Kidney (tissue), 14 donors: ENCODE results near the gene HCK. TPM values are rescaled to one million over a fixed set of nuclear protein-coding genes. Genes with fewer than 3 reads are reported as not detected.

Experiments
- DNase-seq, 5 donors: peaks; one replicate each; pipeline ENCODE4 v3.0.0-alpha.2; 2013 to 2020
- FAIRE-seq: peaks from 2 replicates; lab custom pipeline; 2012; peaks lifted over from hg19 to GRCh38; lab: Jason Lieb, UNC
- H3K27ac ChIP-seq, 2 donors: one replicate each; pipeline ENCODE4 v1.7.0; 2013; ENCODE audit warnings: low read depth in 2 of 2, low read length in 2 of 2, inconsistent platforms in 1 of 2
- H3K27me3 ChIP-seq: one replicate; pipeline ENCODE4 v1.7.1; 2013; ENCODE audit warnings: low read length, inconsistent platforms; ENCODE audit not compliant: control insufficient read depth, insufficient read depth
- H3K36me3 ChIP-seq, 3 donors: one replicate each; pipeline versions ENCODE4 v1.7.0 to v1.7.1; 2013; ENCODE audit warnings: low read length in 3 of 3, control low read depth in 1 of 3, inconsistent platforms in 1 of 3; ENCODE audit not compliant: insufficient read depth in 3 of 3, control insufficient read depth in 2 of 3
- H3K4me1 ChIP-seq, 3 donors: one replicate each; pipeline versions ENCODE4 v1.7.0 to v1.7.1; 2013; ENCODE audit warnings: low read length in 3 of 3, inconsistent platforms in 1 of 3, low read depth in 1 of 3; ENCODE audit not compliant: control insufficient read depth in 2 of 3, insufficient read depth in 2 of 3
- H3K4me3 ChIP-seq, 3 donors: one replicate each; pipeline versions ENCODE4 v1.7.0 to v1.8.1; 2013; ENCODE audit warnings: low read length in 3 of 3, control low read depth in 1 of 3, inconsistent platforms in 1 of 3
- H3K9ac ChIP-seq, 3 donors: one replicate each; pipeline versions ENCODE4 v1.7.0 to v1.7.1; 2013; ENCODE audit warnings: low read length in 3 of 3, control low read depth in 1 of 3, inconsistent platforms in 1 of 3
- H3K9me3 ChIP-seq, 3 donors: one replicate each; pipeline versions ENCODE4 v1.7.0 to v1.7.1; 2013; ENCODE audit warnings: low read length in 3 of 3, control low read depth in 1 of 3, inconsistent platforms in 1 of 3; ENCODE audit not compliant: control insufficient read depth in 2 of 3, insufficient read depth in 1 of 3
- CTCF ChIP-seq: IDR thresholded peaks from 3 replicates; pipeline ENCODE4 v1.5.1; 2012; ENCODE audit warnings: mild to moderate bottlenecking, moderate library complexity, borderline replicate concordance; ENCODE audit not compliant: insufficient read depth; ENCODE audit errors: extremely low read depth
- intact Hi-C: fragments of 100-400 bp; cut with DNase I; formaldehyde crosslinking; loops from one replicate; pipeline ENCODE4 v1.11.1; 2022
- polyA plus RNA-seq: library from polyadenylated mRNA; stranded (reverse); fragments of 350-450 nt; fragmentation: Illumina TruSeq; extraction: RNeasy Lipid Tissue Mini Kit (QIAGEN cat#74804); gene quantifications from one replicate; pipeline ENCODE4 v1.2.3, GENCODE V29; 2014; ENCODE audit warnings: low read depth, low replicate concordance; ENCODE audit not compliant: insufficient read depth
- total RNA-seq: library from RNA; stranded (reverse); fragmentation: NEBNext Ultra II Directional; extraction: Animal tissue kit (Norgen Biotek cat#: 25700); gene quantifications from one replicate; pipeline ENCODE4 v1.2.1, GENCODE V29; 2021
- donor health status: control.
- donor health status: control.
- donor health status: control.
- donor health status: control.
- donor health status: control.
- donor health status: DM: yes; HTN: yes; CAD: no.
- donor health status: Normal renal cell carcinoma (clear cell type).

Gene HCK
- total and polyA plus RNA-seq, 2 donors from 2014 or later, result 3.9 to 24.0 TPM

DNA sequence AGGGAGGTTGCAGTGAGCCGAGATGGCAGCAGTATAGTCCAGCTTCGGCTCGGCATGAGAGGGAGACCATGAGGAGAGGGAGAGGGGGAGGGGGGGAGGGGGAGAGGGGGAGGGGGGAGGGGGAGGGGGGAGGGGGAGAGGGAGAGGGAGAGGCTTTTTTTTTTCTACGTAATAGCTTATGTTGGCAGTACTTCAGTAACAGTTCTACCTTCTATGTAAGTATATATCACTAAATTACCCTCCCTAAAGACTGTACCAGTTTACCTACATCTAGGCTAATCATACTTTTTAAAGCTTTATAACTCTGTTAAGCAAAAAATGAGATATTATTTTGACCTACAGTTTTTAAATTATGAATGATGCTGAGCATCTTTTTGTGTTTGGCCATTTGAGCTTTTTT is 71.0 kb downstream of the HCK start:
- H3K27me3 ChIP-seq, result no peaks in the 10 kb centered on the region
- no peak for FAIRE-seq
- H3K9me3 ChIP-seq, result no peaks in the 10 kb centered on the region
- peaks cover 0 to 3% (median 0%) of the 10 kb centered on the region in 3 donors for H3K36me3 ChIP-seq
- H3K4me3 ChIP-seq, result no peak overlapping the region
- intact Hi-C loops, result no loop called here
- no peak for TF ChIP-seq CTCF
- no peak overlapping the region for H3K27ac ChIP-seq
- H3K4me1 ChIP-seq, result peaks cover 0 to 7% (median 3%) of the 10 kb centered on the region in 3 donors
- H3K9ac ChIP-seq, result no peak overlapping the region
- DNase-seq, result no peak

DNA sequence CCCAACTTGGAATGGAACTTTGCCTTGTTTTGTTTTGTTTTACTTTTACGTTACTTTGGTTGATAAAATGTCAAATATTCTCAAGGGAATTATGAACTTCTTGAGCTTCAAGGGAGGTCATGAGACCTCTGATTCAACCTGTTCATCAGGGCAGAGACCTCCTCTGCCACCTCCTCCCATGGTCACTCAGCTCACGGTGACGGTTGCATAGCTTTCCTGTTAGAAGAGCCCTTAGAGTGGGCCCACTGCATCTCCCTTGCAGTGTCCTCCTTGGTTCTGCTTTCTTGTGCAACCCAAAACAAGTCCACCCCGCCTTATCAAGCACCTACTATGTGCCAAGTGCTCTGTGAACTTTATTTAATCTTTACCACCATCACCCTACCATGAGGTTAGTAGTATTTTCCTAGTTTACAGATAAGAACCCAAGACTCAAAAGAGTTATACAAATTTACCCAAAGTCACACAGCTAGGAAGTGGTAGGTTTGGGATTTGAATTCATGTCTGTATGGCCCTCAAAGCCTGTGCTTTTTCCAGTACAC is 72.9 kb downstream of the HCK start:
- no peak for FAIRE-seq
- peaks cover 0 to 9% (median 3%) of the 10 kb centered on the region in 3 donors for H3K4me1 ChIP-seq
- H3K4me3 ChIP-seq, result no peak overlapping the region
- no peak overlapping the region for H3K9ac ChIP-seq
- TF ChIP-seq CTCF, result no peak
- H3K36me3 ChIP-seq, result peaks cover 0 to 3% (median 0%) of the 10 kb centered on the region in 3 donors
- no peak for DNase-seq
- intact Hi-C loops, result no loop called here
- no peak overlapping the region for H3K27ac ChIP-seq
- H3K27me3 ChIP-seq, result no peaks in the 10 kb centered on the region
- H3K9me3 ChIP-seq, result no peaks in the 10 kb centered on the region

GRCh38 chr20:32125506-32125905 is 73.5 kb downstream of the HCK start:
- H3K36me3 ChIP-seq, result peaks cover 0 to 3% (median 0%) of the 10 kb centered on the region in 3 donors
- TF ChIP-seq CTCF, result no peak
- no peak for FAIRE-seq
- DNase-seq, result peak in 3 of 5 donors; percentile 48 to 58 (median 49)
- no peak overlapping the region for H3K9ac ChIP-seq
- no peak overlapping the region for H3K27ac ChIP-seq
- no peaks in the 10 kb centered on the region for H3K9me3 ChIP-seq
- no peak overlapping the region for H3K4me3 ChIP-seq
- H3K4me1 ChIP-seq, result peaks cover 0 to 13% (median 3%) of the 10 kb centered on the region in 3 donors
- no peaks in the 10 kb centered on the region for H3K27me3 ChIP-seq
- intact Hi-C loops, result no loop called here

DNA sequence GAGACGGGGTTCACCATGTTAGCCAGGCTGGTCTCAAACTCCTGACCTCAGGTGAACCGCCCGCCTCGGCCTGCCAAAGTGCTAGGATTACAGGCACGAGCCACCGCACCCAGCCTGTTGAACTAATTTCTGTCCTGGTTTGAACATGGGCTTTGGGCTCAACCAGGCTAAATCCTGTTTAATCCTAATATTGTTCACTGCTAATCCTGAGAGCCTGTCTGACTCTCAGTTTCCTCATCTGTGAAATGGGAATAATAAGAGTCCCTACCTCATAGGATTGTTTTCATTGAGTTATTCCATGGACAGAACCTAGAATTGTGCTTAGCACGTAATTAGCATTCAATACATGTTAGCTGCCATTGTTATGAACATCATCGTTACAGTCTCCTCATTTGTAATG is 74.9 kb downstream of the HCK start:
- FAIRE-seq (no peak), DNase-seq (no peak)
- peaks cover 0 to 3% (median 0%) of the 10 kb centered on the region in 3 donors for H3K36me3 ChIP-seq
- H3K9ac ChIP-seq, result no peak overlapping the region
- TF ChIP-seq CTCF, result no peak
- no peaks in the 10 kb centered on the region for H3K9me3 ChIP-seq
- H3K27me3 ChIP-seq, result no peaks in the 10 kb centered on the region
- H3K4me3 ChIP-seq, result no peak overlapping the region
- H3K27ac ChIP-seq, result no peak overlapping the region
- intact Hi-C loops, result no loop called here
- peaks cover 0 to 17% (median 3%) of the 10 kb centered on the region in 3 donors for H3K4me1 ChIP-seq
